Activated T-cell treated with anti-CD3 and anti-CD28 coated beads, Interleukin-2, amount 50 U/mL, for 24 hours (primary cell): ENCODE data around the gene KRTAP5-1.

Experiments used
- DNase-seq: peaks from one replicate; pipeline ENCODE4 v3.0.0-alpha.2; 2020
- H3K27ac Mint-ChIP-seq: 2 replicates; pipeline ENCODE4 v1.8.0; 2020; ENCODE audit warnings: mild to moderate bottlenecking, mixed read lengths
- H3K27me3 Mint-ChIP-seq: 2 replicates; pipeline ENCODE4 v1.8.0; 2020; ENCODE audit warnings: mixed read lengths
- H3K36me3 Mint-ChIP-seq: 2 replicates; pipeline ENCODE4 v1.8.0; 2020; ENCODE audit warnings: low read depth, mixed read lengths
- H3K4me1 Mint-ChIP-seq: 2 replicates; pipeline ENCODE4 v1.8.0; 2020; ENCODE audit warnings: low read depth, mixed read lengths
- H3K4me3 Mint-ChIP-seq: 2 replicates; pipeline ENCODE4 v1.8.0; 2020; ENCODE audit warnings: mild to moderate bottlenecking, moderate library complexity, mixed read lengths
- H3K9me3 Mint-ChIP-seq: 2 replicates; pipeline ENCODE4 v1.8.0; 2020; ENCODE audit warnings: mixed read lengths

KRTAP5-1 gene

DNA sequence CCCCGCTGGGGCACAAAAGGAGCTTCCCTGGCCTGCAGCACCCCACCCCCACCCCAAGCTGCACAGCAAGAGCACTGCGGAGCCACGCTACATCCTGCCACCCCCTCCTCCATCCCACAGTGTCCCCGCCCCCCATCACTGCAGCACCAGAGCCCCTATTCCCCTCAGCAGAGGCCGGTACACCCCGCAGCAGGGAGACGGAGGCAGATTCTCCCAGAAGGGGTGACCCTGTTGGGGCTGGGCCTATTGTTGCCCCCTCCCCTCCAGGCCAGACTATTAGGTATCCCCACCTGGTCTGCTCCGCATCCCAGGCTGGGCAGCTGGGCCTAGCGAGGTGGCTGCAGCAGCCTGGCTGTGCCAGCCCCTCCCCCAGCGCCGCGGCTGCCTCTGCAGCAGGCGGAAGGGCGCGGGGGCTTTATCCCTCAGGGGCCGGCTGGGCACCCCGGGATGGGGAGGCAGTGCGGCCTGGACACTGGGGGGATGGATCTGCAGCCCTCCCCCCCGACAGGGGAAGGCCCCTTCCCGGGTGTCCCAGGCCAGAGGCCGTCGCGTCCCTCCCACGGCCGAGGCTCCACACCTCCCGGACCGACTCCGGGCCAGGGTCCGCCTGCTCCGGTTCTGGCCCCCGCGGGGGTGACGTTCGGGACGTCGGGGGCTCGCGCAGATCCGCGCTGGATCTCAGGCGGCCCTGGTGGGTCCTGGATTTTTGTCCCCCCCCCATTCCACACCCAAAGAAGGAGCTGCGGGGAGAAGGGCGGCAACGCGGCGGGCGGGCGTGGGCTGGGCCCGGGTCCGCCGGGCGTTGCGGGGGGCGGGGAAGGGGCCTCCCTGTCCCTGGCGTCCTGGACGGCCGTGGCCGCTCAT, 14.0 kb downstream of the KRTAP5-1 start:
- peak overlapping the region; percentile 63 for H3K4me3 Mint-ChIP-seq
- no peak overlapping the region for H3K27ac Mint-ChIP-seq
- H3K9me3 Mint-ChIP-seq: no peaks in the 10 kb centered on the region
- no peaks in the 10 kb centered on the region for H3K36me3 Mint-ChIP-seq
- peaks cover 10% of the 10 kb centered on the region for H3K27me3 Mint-ChIP-seq
- peak; percentile 49 for DNase-seq
- peaks cover 20% of the 10 kb centered on the region for H3K4me1 Mint-ChIP-seq

DNA sequence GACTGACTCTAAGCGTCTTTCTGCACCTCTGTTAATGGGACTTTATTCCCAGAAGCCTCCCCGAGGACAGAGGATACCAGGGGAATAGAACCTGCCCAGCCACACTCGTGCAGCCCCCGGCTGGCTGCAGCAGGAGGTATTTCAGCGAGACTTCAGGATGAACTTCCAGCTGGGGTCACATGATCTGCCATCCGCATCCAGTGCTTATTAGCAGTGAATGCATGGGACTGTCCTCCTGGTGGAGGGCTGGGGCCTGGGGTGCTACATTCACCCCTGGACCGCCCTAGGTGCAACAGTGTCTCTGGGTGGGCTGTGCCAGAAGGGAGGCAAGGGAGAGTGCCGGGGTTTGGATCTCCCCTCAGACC, 14.6 kb downstream of the KRTAP5-1 start:
- no peaks in the 10 kb centered on the region for H3K36me3 Mint-ChIP-seq
- H3K4me1 Mint-ChIP-seq: peaks cover 20% of the 10 kb centered on the region
- H3K27me3 Mint-ChIP-seq: peaks cover 9% of the 10 kb centered on the region
- no peak for DNase-seq
- no peaks in the 10 kb centered on the region for H3K9me3 Mint-ChIP-seq
- no peak overlapping the region for H3K27ac Mint-ChIP-seq
- peak overlapping the region; percentile 63 for H3K4me3 Mint-ChIP-seq

- Mint-ChIP-seq H3K4me3 (no peak overlapping the region), H3K27me3 (peaks cover 6% of the 10 kb centered on the region), H3K27ac (no peak overlapping the region), H3K9me3 (no peaks in the 10 kb centered on the region), H3K36me3 (no peaks in the 10 kb centered on the region), H3K4me1 (peaks cover 20% of the 10 kb centered on the region)
- DNase-seq: peak; percentile 30
These were observed 15.1 kb downstream of the KRTAP5-1 start for GRCh38 chr11:1570001-1570453.

DNA sequence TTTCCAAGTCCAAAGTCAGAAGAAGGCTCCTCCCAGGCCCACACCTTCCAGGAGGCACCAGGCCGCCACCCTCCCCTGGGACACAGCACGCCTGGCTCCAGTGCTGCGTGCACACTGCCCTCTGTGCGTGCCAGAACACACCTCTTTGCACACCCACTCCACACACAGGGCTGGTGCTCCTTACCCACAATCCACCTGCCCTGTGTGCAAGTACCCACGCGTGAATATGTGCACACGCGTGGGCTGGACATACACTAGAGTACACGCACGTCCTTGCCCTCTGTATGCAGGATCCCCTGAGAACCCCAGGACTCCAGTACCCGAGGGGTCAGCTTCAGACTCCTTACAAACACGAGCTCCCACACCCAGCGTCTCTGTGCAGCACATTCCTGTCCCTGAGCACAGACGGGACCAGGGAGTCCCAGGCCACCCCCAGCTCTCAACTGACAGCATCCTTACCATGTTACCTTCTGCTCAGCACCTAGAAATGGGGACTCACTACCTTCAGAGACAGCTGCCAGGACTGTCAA, 15.8 kb downstream of the KRTAP5-1 start:
- Mint-ChIP-seq H3K27ac (no peak overlapping the region), H3K27me3 (peaks cover 6% of the 10 kb centered on the region), H3K4me1 (peaks cover 20% of the 10 kb centered on the region), H3K36me3 (no peaks in the 10 kb centered on the region), H3K9me3 (no peaks in the 10 kb centered on the region), H3K4me3 (no peak overlapping the region)
- DNase-seq: no peak

DNA sequence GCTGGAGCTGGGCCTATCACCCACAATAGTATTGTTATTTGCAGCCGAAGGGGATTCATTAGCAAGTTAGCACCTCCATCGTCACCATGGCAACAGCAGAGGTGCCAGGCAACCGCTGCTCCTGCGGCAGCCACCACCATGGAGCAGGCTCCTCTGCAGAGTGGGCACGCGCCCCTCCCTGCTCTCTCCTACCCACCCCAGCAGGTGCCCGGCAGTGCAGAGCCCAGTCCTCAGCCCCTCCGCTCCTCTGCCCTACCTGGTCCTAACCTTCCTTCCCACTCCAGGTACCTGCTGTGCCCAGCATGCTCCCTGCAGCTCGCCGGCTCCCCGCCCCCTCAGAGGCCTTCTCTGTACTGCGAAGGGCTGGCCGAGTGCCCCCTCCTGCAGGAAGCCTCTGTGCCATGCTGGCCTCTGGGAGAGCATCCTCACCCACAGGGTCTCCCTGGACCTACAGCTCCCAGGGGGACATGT, 16.6 kb downstream of the KRTAP5-1 start:
- H3K27ac Mint-ChIP-seq: peak overlapping the region; percentile 29
- H3K9me3 Mint-ChIP-seq: no peaks in the 10 kb centered on the region
- no peak overlapping the region for H3K4me3 Mint-ChIP-seq
- peaks cover 16% of the 10 kb centered on the region for H3K4me1 Mint-ChIP-seq
- no peaks in the 10 kb centered on the region for H3K36me3 Mint-ChIP-seq
- DNase-seq: peak; percentile 33
- H3K27me3 Mint-ChIP-seq: peaks cover 2% of the 10 kb centered on the region

DNA sequence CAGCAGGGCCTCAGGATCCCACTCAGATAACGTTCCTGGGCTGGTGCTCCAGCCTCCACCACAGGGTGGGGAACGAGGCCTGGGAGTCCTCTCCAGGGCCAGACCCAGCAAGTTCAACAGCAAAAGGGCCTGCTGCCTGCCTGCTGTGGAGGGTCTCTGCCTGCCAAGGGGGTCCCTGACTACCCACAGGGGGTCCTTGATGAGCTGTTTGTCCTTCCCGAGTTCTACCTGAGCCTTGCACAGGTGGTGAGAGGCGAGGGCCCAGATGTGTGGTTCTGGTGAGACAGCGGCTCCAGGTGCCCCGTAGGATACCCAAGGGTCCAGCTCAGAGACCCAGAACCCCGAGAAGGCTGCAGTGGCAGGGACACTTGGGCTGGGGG, 17.4 kb downstream of the KRTAP5-1 start:
- no peaks in the 10 kb centered on the region for H3K9me3 Mint-ChIP-seq
- DNase-seq: no peak
- no peak overlapping the region for H3K27ac Mint-ChIP-seq
- no peak overlapping the region for H3K4me3 Mint-ChIP-seq
- no peaks in the 10 kb centered on the region for H3K36me3 Mint-ChIP-seq
- H3K27me3 Mint-ChIP-seq: no peaks in the 10 kb centered on the region
- peaks cover 13% of the 10 kb centered on the region for H3K4me1 Mint-ChIP-seq

DNA sequence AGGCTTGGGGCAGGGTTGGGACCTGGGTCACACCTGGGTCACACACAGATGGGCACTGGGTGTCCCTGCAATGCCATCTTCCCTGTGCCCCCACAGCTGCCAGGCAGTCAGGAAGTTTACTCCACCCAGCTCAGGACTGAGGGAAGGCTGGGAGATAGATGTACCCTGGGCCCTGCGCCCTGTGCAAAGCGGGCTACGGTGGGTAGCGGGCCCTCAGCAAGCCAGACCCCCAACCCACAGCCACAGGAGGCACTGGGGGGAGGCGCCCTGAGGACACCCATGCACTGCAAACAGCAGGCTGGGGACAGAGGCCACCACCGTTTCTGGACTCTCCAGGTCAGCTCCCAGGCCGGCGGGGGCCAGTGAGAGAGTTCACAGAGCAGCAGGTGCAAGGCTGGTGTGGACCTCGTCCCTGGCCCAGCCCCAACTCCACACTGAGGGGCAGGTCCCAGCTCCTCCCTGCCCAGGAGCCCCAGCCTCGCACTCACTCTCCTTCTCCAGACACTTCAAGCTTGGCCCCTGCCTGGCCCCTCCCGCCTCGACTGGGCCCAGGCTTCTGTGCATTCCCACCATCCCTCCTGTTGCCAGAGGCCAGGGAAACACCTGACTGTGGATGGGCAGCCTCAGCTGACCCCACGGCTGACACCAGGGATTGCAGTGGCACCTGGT, 17.9 kb downstream of the KRTAP5-1 start:
- Mint-ChIP-seq H3K36me3 (peaks cover 4% of the 10 kb centered on the region), H3K27me3 (no peaks in the 10 kb centered on the region), H3K4me3 (no peak overlapping the region), H3K27ac (no peak overlapping the region), H3K9me3 (no peaks in the 10 kb centered on the region), H3K4me1 (peaks cover 13% of the 10 kb centered on the region)
- no peak for DNase-seq

DNA sequence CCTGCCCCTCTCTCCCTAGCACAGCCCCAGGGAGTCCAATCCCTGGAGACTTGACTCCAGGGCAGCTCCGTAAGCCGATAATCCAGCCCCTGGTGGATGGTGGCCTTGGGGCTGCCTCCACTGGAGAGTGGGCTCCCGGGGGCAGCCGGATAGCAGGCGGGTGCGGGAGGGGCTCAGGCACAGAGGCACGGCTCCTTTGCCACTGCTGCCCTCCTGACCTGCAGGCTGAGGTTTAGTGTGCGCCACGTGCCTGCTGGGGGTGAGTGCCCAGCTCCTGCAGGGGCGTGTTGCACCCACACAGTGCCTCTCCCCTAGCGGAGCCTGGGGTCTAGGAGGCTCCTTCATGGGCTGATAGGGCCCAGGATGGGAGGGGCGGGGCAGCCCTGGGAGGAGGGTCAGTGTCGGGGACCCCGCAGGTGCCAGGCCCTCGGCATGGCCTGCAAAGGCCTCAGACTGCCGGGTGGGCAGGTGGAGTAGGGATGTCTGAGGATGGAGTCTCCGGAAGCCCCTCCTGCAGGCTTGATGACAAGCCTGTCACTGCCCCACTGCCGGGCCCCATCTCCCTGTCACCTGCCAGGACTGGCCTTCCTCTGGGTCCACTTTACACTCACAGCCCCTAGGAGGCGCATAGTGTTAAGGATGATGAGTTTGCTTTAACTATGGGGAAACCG, 18.6 kb downstream of the KRTAP5-1 start:
- DNase-seq: no peak
- Mint-ChIP-seq H3K4me3 (no peak overlapping the region), H3K4me1 (peaks cover 13% of the 10 kb centered on the region), H3K27ac (no peak overlapping the region), H3K27me3 (no peaks in the 10 kb centered on the region), H3K9me3 (no peaks in the 10 kb centered on the region), H3K36me3 (peaks cover 6% of the 10 kb centered on the region)

DNA sequence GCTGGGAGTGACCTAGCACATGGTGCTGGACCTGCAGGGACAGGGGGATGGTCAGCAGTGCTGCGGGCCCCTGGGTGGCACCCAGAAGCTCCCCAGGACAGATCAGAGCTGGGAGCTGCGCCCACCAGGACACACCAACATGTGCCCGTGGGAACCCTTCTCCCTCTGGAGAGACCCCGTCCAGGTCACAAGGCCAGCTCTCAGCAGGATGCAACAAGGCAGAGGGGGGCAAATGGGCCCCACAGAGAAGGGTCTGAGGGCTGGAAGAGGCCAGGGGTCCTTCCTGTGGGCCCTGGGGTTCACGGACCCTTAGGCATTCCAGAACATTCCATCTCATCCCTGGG, 19.2 kb downstream of the KRTAP5-1 start:
- H3K4me3 Mint-ChIP-seq: no peak overlapping the region

GRCh38 chr11:1565173-1565903, 19.7 kb downstream of the KRTAP5-1 start:
- Mint-ChIP-seq H3K9me3 (no peaks in the 10 kb centered on the region), H3K4me3 (no peak overlapping the region), H3K36me3 (peaks cover 6% of the 10 kb centered on the region), H3K27me3 (no peaks in the 10 kb centered on the region), H3K4me1 (peaks cover 9% of the 10 kb centered on the region), H3K27ac (no peak overlapping the region)
- DNase-seq: no peak

More for the DNA sequence above, 19.2 kb downstream of the KRTAP5-1 start:
- H3K4me1 Mint-ChIP-seq: peaks cover 13% of the 10 kb centered on the region
- no peaks in the 10 kb centered on the region for H3K27me3 Mint-ChIP-seq
- peaks cover 6% of the 10 kb centered on the region for H3K36me3 Mint-ChIP-seq
- H3K27ac Mint-ChIP-seq: no peak overlapping the region
- no peak for DNase-seq
- H3K9me3 Mint-ChIP-seq: no peaks in the 10 kb centered on the region

DNA sequence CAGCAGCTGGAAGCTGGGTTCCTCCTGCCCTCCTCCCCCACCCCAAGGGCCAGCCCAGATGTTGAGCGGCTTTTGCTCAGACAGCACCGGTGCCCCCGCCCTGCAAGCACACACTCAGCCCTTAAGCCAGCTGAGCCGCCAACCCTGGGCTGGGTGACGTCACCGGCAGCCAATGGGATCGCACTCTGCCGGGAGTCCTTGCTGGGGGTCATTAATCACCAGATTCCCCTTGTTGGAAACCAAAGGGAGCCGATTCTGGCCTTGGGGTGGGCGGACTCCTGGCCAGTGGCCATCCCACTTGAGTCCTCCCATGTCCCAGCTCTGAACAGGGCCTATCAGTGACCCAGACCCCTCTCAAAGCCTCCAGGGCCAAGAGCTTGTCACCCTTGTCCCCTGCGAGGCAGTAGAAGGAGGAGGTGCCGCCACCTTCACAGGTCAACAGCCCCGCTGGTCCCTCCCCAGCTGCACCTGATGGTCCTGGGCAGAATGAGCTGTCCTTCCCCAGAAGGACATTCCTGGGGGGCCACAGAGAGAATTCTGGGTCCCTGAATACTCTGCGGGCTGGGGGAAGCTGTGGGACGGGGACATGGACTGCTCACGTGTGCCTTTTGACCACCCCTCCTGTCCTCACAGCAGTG, 20.4 kb downstream of the KRTAP5-1 start:
- no peak overlapping the region for H3K4me3 Mint-ChIP-seq
- DNase-seq: no peak
- no peaks in the 10 kb centered on the region for H3K27me3 Mint-ChIP-seq
- no peaks in the 10 kb centered on the region for H3K9me3 Mint-ChIP-seq
- no peak overlapping the region for H3K27ac Mint-ChIP-seq
- H3K4me1 Mint-ChIP-seq: peaks cover 7% of the 10 kb centered on the region
- H3K36me3 Mint-ChIP-seq: peaks cover 6% of the 10 kb centered on the region

DNA sequence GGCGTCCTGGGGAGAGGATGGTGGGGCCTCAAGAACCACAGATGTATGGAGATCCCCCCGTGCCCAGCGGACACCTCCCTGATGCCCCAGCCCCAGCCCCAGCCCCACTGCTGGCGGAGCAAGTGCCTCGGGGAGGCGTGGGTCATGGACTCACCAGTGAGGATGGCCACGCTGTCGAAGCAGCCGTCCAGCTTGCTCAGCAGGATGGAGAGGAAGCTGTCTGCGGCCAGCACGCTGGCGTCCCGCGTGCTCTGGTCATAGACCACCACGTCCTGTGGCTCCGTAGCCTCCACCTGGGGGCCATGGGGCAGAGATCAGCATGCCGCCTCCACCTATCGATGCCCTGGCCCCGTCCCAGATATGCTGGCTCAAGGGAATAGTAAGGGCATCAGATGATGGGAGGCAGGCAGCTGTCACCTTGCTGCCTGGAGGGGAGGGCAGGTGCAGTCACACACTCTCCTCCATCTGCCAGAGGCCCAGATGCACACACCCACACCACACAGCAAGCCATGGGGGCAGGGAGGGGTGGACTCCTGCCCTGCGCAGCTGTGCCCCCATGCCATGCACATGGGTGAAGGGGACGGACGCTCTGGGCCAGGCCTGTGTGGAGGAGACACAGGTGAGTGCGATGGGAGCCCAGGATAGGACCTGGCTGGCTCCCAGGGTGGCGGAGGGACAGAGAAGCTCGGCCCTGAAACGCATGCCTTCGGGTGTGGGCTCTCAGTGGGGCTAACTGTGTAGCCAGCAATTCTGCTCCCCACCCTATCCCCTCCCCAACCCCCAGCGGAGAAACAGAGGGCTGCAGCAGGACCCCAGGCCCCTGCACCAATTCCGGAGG, 21.2 kb downstream of the KRTAP5-1 start:
- H3K27me3 Mint-ChIP-seq: no peaks in the 10 kb centered on the region
- peaks cover 6% of the 10 kb centered on the region for H3K36me3 Mint-ChIP-seq
- H3K4me1 Mint-ChIP-seq: peaks cover 3% of the 10 kb centered on the region
- H3K9me3 Mint-ChIP-seq: no peaks in the 10 kb centered on the region
- no peak overlapping the region for H3K4me3 Mint-ChIP-seq
- H3K27ac Mint-ChIP-seq: no peak overlapping the region
- DNase-seq: no peak

DNA sequence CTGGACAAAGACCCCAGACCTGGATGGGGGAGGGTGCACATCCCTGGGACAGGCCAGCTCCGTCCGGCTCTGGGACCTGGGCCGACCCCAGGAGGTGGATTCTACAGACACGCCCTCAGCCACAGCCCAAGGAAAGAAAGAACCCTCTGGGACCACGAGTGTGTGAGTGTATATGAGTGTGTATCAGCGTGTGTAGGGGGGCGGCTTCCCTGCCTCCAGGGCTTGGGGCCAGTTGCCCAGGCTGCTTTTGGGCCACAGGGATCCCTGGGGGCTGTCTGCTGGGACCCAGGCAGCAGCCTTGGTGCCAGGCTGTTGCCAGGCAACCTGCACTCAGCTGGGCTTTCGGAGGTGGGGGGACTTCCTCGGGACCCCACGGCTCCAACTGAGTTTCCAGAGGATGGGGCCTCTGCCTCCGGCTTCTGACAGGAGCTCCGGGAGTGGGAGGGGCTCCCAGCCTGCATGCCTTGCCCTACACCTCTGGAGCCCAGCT, 21.9 kb downstream of the KRTAP5-1 start:
- no peaks in the 10 kb centered on the region for H3K9me3 Mint-ChIP-seq
- H3K27me3 Mint-ChIP-seq: no peaks in the 10 kb centered on the region
- H3K4me3 Mint-ChIP-seq: no peak overlapping the region
- peaks cover 6% of the 10 kb centered on the region for H3K36me3 Mint-ChIP-seq
- DNase-seq: no peak
- H3K4me1 Mint-ChIP-seq: no peaks in the 10 kb centered on the region
- no peak overlapping the region for H3K27ac Mint-ChIP-seq
